Omental fat pad (tissue), 4 donors: ENCODE measurements around the gene PRCC. TPM values are rescaled to one million over a fixed set of nuclear protein-coding genes. Genes with fewer than 3 reads are reported as not detected.

Experiments
- ATAC-seq: fragments of 150-250 bp; one replicate; pipeline ENCODE4 v1.9.1; 2016; ENCODE audit warnings: mild to moderate bottlenecking, moderate library complexity; ENCODE audit not compliant: low FRiP score
- DNase-seq: peaks from one replicate; pipeline ENCODE4 v3.0.0-alpha.2; 2019; ENCODE audit warnings: low spot score
- total RNA-seq, 4 donors: library from RNA; depleted of rRNA; stranded (reverse); fragments of >200 nt; gene quantifications; one replicate each; pipeline ENCODE4 v1.1.0, GENCODE V29; 2016
- TF ChIP-seq, protein P1 (sequence below), 3 donors: fragments of 450-650 bp; IDR thresholded peaks; one replicate each; pipeline ENCODE4 v1.5.1; 2016 to 2017; ENCODE audit warnings: antibody characterized with exemption in 3 of 3, mild to moderate bottlenecking in 3 of 3, moderate library complexity in 2 of 3

The PRCC gene, protein sequence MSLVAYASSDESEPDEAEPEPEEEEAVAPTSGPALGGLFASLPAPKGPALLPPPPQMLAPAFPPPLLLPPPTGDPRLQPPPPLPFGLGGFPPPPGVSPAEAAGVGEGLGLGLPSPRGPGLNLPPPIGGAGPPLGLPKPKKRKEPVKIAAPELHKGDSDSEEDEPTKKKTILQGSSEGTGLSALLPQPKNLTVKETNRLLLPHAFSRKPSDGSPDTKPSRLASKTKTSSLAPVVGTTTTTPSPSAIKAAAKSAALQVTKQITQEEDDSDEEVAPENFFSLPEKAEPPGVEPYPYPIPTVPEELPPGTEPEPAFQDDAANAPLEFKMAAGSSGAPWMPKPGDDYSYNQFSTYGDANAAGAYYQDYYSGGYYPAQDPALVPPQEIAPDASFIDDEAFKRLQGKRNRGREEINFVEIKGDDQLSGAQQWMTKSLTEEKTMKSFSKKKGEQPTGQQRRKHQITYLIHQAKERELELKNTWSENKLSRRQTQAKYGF
- total RNA-seq: 10 to 100 TPM; 25.5 to 34.7 (median 28.2) TPM

DNA sequence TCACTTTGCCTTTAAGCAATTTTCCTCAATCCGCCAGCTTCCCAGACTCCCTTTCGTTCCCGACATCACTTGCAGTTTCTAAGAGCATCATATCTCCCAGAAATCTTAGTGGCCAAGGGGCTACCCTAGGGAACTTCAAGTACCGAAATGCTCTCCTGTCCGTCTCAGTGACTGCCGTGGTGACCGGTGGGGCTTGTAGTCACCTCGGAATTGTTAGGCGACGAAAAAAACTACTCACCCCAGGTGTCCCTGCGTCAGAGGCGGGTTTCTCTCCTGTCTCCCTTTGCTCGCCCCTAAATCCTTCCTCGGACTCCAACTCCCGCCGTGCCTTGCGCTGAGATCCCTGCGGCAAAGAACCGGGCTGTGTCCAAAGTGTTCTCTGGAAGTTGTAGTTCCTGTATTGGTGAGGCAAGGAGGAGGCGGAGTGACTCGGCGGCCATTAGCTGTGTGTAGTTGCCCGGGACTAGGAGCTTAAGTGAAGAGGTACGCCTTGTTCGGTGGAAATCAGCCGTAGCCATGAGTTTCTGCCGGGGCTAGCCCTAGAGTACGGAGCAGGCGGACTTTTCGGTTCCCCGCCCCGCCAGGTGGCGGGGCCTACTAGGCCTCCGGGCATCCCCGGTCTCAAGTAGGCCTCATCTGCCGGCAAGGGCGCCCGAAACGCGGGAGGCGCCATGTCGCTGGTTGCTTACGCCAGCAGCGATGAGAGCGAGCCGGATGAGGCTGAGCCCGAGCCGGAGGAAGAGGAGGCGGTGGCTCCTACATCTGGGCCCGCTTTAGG, at the start of gene PRCC:
Gene PRCC, plus strand, starts transcription at position 435 of the 778 bp plus-strand sequence. Its CDS starts 237 bp downstream, at position 672.
- DNase-seq: peak; percentile 85
- TF ChIP-seq, protein P1, sequence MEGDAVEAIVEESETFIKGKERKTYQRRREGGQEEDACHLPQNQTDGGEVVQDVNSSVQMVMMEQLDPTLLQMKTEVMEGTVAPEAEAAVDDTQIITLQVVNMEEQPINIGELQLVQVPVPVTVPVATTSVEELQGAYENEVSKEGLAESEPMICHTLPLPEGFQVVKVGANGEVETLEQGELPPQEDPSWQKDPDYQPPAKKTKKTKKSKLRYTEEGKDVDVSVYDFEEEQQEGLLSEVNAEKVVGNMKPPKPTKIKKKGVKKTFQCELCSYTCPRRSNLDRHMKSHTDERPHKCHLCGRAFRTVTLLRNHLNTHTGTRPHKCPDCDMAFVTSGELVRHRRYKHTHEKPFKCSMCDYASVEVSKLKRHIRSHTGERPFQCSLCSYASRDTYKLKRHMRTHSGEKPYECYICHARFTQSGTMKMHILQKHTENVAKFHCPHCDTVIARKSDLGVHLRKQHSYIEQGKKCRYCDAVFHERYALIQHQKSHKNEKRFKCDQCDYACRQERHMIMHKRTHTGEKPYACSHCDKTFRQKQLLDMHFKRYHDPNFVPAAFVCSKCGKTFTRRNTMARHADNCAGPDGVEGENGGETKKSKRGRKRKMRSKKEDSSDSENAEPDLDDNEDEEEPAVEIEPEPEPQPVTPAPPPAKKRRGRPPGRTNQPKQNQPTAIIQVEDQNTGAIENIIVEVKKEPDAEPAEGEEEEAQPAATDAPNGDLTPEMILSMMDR (IDR thresholded peaks at IDR 0.05): no peak

DNA sequence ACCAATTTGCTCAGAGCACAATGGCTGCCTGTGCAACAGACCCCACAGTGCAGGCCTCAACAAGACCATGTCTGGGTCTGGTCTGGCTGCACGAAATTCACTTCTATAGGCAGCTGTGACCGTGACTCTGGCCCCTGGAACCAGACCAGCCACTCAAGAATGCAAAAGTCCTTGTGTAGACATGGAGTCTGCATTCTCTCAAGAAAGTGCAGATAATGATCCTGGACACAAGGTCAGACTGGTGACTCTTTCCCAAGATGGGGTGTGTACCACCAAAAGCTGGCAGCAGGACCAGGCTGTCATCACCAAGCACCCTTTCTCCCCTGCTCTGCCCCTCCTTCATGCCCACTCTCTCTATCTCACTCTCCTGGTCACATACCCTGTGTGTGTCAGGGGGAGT, 46.2 kb upstream of the PRCC start:
- DNase-seq (no peak), ATAC-seq (no peak)

More for the DNA sequence above, at the start of gene PRCC:
- ATAC-seq: peak; percentile 98

DNA sequence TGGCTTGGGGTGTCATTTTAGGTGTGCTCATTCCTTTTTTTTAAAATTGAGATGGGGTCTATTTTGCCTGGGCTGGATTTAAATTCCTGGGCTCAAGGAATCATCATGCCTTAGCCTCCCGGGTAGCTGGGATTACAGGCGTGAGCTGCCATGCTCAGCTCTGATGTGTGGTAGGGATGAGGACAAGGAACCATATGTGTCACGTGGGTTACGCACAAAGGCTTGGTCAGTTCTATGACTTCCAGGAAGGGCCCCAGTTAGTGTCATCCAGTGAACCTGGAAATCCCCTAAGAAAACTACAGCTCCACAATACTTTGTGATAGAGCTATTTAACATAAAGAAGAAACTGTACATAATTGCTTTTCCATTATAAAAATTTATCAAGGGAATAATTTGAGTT, 45.8 kb upstream of the PRCC start:
- ATAC-seq: no peak
- TF ChIP-seq, protein P1 (IDR thresholded peaks at IDR 0.05): no peak
- DNase-seq: no peak

More for the DNA sequence above, 46.2 kb upstream of the PRCC start:
- TF ChIP-seq, protein P1 (IDR thresholded peaks at IDR 0.05): no peak

DNA sequence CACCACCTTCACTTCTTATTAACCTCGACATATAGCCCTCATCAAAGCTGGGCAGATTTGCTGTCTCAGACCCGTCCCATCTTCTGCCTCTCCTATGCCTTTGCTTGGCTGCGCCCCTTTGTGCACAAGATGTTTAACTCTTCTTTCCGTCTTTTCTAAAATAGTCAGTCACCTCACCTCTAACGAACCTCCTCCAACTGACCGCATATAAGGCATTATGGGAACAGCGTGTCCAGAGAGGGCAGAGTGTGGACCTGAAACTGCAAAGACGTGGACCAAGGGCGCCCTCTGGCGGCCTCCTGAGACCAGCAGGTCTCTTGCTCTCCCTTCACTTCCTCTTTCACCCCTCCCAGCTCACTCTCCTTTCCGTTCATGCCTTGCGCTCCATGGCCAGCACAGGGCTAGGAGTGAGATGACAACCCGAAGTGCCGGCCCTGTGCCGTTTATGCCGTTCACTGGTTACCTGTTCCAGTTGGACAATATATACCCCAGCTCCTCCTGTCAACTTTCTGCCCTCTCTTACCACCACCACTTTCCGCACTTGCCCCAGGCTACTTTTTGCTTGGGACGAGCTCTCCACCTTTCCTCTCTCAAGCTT, 41.6 kb upstream of the PRCC start:
- peak; percentile 62 for ATAC-seq
- TF ChIP-seq, protein P1 (IDR thresholded peaks at IDR 0.05): peak in 1 of 3 donors; percentile 69
- peak; percentile 76 for DNase-seq

DNA sequence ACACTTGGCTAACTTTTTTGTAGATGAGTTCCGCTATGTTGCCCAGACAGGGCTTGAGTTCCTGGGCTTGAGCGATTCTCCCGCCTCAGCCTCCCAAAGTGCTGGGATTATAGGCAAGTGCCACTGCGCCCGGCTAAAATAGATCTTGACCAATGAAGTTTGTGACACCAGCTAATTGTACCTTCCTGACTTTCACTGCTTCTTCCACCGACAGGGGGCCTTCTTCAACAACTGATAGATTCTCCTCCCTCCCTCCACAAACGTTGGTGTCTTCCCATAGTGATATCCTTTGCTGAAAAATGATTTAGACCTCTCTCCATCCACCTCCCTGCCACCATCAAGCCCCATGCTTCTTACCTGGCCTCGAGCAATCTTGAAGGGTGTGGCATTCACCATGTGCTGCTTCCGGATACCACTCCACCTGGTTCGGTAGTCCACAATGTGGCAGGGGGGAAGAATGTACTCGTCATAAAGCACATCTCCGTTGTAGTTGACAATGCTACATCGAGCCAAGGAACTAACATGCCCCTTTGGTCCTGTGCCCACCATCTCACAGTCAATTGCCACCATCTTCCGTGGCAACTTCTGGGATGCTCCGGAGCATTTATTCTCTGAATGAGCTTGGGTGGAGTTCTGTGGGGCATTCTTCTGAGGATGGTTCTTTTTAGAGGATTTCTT, 40.6 kb upstream of the PRCC start:
- no peak for ATAC-seq
- TF ChIP-seq, protein P1 (IDR thresholded peaks at IDR 0.05): no peak
- DNase-seq: no peak

DNA sequence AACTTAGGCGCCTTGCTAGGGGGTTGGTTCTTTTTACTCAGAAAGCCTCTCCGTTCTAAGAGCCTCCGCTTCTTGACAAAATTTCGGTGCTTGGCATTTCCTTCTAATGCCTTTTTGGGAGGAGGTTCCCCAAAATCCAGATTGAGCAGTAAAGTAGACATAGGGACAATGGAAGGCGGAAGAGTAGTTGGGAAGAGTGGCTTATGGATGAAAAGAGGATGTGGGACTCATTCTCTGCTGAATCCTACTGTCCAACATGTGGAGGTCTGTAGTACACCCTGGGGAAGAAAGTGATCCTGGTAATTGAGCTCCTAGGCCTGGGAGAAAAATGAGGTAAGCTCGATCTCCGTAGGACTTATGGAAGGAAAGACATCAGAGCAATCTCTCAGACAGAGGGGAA, 39.8 kb upstream of the PRCC start:
- no peak for DNase-seq
- TF ChIP-seq, protein P1 (IDR thresholded peaks at IDR 0.05): no peak
- ATAC-seq: no peak
